HG02973 (cell line): ENCODE data around the gene NDUFB4.
A peak's percentile ranks its signal among the peaks of the same experiment; 100 is the strongest.
"Not testable (repeated sequence)": the region's sequence is repeated elsewhere in the genome, so short reads cannot be mapped to it uniquely, and the experiment has no call there.

Experiments used
- ATAC-seq: cut with Tn5 transposase; IDR thresholded peaks from one replicate; pipeline ENCODE4 v1.9.1; 2021; ENCODE audit warnings: moderate library complexity; ENCODE audit not compliant: unreplicated experiment

NDUFB4 gene

GRCh38 chr3:120569222-120570057, 26.7 kb upstream of the NDUFB4 start:
- ATAC-seq: no peak

- no peak for ATAC-seq
These were observed 24.1 kb upstream of the NDUFB4 start for GRCh38 chr3:120572027-120572426.

- no peak for ATAC-seq
These were observed 8.7 kb upstream of the NDUFB4 start for GRCh38 chr3:120587332-120587975.

GRCh38 chr3:120595788-120596115, 384 bp upstream of the NDUFB4 start:
- ATAC-seq: no peak

- ATAC-seq: no peak
These were observed 702 bp downstream of the NDUFB4 start for GRCh38 chr3:120596853-120597223.

GRCh38 chr3:120597445-120598049, 1.4 kb downstream of the NDUFB4 start:
- ATAC-seq: peak; percentile 45

GRCh38 chr3:120599211-120599610, 3.1 kb downstream of the NDUFB4 start:
- ATAC-seq: no peak

GRCh38 chr3:120601554-120601953, 5.4 kb downstream of the NDUFB4 start:
- no peak for ATAC-seq

GRCh38 chr3:120602682-120603081, 6.5 kb downstream of the NDUFB4 start:
- no peak for ATAC-seq

GRCh38 chr3:120604382-120604781, 8.2 kb downstream of the NDUFB4 start:
- no peak for ATAC-seq

- no peak for ATAC-seq
These were observed 8.6 kb downstream of the NDUFB4 start for GRCh38 chr3:120604784-120605183.

- no peak for ATAC-seq
These were observed 12.4 kb downstream of the NDUFB4 start for GRCh38 chr3:120608506-120608905.

- ATAC-seq: no peak
These were observed 18.6 kb downstream of the NDUFB4 start for GRCh38 chr3:120614765-120615164.

- ATAC-seq: no peak
These were observed 19.9 kb downstream of the NDUFB4 start for GRCh38 chr3:120615847-120616609.

- not testable (repeated sequence) for ATAC-seq
These were observed 20.6 kb downstream of the NDUFB4 start for GRCh38 chr3:120616745-120617144.

GRCh38 chr3:120622457-120622856, 26.3 kb downstream of the NDUFB4 start:
- ATAC-seq: no peak

GRCh38 chr3:120622870-120623726, 27.0 kb downstream of the NDUFB4 start:
- no peak for ATAC-seq

- no peak for ATAC-seq
These were observed 27.6 kb downstream of the NDUFB4 start for GRCh38 chr3:120623727-120624093.

GRCh38 chr3:120625159-120625586, 29.0 kb downstream of the NDUFB4 start:
- no peak for ATAC-seq

- no peak for ATAC-seq
These were observed 38.4 kb downstream of the NDUFB4 start for GRCh38 chr3:120634539-120634938.
